ENCODE results near the gene APOBEC3B.
"Not testable (repeated sequence)": the region's sequence is repeated elsewhere in the genome, so short reads cannot be mapped to it uniquely, and the experiment has no call there.

Gene APOBEC3B

DNA sequence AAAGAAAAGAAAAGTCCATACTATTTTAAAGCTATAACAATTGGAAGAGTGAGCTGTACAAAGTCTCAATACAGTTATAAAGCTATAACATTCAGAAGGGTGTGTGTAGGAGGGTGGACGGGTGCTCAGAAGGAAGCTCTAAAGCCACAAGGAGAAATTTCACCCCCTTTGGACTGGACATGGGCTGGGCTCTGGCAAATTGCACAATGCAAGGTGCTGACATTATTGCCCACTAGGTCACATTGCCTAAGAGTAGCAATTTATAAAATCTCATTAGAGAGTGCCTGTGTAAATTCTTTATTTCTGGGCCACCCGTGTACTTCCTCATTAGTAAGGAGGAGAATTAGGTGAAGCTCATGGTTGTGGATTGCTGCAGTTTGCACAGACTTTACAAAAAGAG is 30.4 kb upstream of the APOBEC3B start:
- no peak for DNase-seq (ENCODE audit: low read depth)

DNA sequence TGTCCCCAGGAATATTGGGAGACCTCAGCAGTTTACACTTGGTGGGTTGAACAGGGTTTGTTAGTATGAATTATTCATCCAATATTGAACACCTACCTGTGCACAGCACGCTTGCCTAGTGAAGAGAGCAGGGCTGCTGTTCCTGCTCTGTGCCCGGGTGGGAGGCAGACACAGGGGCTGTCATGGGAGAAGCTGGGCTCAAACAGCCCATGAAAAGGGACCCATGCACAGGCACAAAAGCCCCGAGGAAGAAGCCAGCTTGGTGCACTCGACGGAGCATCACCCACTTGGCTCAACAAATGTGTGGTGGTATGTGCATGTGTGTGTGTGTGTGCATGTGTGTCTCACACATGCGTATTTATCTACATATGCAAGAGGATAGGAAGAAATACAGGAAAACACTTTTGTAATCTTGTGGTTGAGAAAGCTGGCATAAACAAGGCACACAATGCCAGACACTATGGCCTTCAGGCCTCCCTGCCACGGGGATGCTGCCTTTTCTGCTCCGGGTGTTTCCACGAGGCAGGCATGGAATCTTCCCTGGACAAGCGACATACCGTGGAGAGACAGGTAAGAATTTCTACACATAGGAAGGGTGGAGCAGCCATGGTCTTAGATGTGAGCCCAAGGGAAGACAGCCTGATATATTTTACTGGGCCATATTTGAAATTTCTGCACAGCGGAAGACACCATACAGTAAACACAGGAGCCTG is 29.7 kb upstream of the APOBEC3B start:
- DNase-seq (ENCODE audit: low read depth) = no peak

DNA sequence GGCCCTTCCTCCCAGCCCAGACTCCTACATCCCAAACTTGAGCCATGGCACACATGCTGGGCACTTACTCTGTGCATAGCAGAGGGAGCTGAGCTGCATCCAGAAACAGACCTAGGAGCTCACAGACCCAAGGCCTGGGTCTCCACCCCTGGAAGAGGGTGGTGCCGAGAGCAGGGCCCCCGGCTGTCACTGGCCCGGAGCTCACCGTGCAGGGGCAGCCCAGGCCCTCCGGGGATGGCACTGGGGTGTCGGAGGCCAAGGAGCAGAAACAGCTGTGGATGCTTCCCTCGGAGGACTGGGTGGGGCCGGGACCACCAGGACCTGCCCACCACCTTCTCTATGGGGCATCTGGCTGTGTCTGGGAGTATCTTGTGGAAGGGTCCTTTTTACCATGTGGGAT is 29.1 kb upstream of the APOBEC3B start:
- DNase-seq (ENCODE audit: low read depth) = no peak

DNA sequence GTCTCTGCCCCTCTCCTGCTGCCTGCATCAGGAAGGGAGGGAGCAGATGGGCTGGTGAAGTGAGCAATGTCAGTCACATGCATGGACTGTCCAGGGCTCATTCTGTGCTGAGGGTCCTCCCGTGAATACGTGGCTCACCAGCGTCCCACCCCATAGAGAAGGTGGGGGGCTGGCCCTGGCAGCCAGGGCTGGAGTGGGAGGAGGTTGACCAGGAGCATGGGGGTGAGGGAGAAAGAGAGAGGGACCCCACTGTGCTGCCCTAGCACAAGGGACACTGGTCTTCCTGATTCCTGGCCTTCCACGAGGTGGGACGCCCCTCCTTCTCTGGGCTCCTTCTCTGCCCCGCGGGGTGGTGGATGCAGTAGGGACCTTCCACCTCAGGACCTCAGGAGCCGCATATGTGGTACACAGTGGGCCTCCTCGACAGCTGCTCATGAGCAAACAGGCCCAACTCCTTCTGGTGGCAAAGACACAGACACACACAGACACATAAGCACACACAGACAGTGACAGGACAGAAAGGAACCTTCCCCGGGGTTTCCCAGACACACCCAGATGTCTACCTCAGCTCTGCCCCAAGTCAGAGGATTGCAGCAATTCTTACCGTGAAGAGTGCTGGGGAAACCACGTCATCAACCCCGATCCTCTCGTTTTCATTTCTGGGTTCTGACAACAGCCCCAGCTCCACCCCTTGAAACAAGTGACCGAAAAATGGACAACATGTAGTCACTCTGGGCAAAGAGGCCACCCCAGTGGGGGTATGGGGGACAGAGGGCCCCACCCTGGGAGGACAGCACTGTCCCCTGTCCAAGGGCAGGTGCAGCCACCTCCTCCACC is 28.4 kb upstream of the APOBEC3B start:
- DNase-seq (ENCODE audit: low read depth) = peak; percentile 40

DNA sequence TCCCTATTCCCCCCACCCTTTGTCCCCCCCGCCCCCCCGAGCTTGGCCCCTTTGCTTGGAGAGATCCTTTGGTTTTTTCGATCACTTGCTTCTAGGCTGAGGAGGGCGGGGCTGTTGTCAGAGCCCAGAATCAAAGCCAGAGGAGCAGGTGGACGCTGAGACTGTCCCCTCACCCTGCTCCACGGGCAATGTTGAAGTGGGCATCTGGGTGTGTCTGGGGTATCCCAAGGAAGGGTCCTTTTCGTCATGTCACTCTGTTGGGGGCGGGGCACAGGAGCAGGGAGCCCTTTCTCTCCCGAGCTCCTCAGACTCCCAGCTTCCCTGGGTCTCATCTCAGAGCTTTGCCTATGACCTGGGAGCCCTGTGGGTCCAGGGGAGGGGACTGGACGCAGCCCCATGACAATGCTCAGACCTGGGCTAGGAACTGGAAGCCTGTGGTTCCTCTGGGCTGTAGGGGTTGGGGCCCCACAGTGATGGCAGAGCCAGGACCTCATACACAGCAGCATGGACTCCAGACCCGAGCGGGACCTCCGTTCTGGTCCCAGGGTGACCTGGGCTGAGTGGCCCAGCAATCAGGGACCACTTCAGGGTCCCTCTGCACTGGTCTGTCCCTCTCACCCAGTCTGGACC is 27.6 kb upstream of the APOBEC3B start:
- no peak for DNase-seq (ENCODE audit: low read depth)

DNA sequence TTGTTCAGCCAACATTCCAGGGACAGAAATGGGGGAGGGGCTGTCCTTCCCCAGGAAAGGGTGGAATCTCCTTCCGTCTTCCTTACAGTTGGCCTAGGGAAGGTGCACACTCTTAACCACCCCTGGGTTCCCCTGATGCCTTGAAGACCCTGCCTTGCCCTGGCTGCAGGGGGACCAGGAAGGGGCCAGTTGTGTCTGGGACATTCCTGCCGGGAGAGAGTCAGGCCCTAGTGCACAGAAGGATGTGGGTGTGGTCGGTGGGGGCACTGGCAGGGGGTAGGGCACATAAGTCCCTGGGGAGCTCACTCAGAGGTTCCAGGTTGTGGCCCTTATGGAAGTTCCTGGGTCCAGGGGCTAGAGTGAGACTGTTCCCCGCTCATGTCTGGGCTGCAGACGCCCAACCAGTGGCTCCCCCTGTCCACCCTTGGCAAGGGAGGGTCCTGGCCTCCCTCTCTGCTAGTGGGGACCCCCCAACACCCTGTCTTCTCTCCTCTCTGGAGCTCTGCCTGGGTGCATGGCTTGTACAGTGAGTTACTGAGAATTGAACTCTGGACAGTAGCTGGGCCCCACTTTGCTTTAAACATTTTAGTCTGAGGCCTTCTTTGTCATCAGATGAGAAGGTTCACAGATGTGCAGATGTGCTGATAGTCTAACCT is 26.8 kb upstream of the APOBEC3B start:
- DNase-seq (ENCODE audit: low read depth) = no peak

DNA sequence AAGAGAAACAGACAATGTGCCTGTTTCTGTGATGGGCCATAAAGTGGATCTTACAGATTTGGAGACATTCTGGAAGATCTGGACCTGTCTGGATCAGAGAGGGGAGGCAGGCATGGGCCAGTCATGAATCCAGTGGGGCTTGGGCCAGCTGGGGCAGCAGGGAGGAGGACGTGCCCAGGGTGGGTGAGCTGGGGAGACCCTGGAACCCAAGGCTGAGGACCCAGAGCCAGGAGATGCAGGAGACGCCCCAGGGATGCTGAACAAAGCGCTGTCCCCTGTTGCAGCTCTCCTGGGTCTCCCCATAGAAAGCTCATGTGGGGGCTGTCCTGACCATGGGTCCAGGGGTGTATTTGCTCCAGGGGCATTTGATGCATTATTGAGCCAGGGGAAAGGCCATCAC is 26.2 kb upstream of the APOBEC3B start:
- DNase-seq (ENCODE audit: low read depth) = no peak

DNA sequence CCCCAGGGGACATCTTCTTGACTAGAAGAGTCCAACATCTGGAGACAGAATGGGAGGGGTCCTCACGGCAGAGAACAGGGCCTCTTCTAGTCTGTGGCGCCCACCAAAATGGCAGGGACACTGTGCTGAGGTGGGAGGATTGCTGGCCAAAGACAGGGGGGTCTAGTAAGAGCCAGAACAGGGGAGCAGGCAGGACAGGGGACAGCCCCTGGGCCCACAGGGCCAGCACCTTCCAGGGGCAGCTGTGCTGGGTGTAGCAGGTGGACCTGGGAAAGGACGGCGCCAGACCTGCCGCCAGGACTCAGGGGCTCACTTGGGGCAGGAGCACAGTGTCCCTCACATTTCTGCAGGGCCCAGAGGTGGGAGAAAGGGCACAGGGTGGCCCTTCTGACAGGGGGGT is 25.6 kb upstream of the APOBEC3B start:
- no peak for DNase-seq (ENCODE audit: low read depth)

DNA sequence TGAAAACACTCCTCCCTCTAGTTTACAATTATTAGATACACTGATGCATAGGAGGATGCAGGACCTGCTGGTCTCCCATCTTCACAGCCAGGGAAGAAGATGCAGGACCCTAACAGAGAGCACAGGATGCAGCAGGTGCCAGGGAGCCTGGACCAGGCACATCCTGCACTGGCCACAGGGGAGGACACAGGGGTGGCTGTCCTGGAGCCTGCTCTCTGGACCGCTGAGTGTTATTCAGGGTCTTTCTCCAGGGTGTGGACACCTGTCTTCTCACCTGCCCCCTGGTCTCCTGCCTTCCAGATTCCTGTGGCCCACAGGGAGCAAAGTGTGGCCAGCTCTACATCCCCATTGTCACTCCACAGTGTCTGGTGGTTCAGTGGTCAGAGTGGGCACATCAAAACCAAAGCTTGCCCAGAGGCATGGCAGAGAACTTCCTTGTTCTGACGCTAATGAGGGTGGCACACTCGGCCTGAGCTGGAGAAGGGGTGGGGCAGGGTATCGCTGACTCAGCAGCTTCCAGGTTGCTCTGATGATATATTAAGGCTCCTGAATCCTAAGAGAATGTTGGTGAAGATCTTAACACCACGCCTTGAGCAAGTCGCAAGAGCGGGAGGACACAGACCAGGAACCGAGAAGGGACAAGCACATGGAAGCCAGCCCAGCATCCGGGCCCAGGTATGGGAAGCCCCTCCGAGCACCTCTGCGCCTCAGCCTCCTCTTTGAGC is 24.9 kb upstream of the APOBEC3B start, which contains the start of gene APOBEC3A:
Gene APOBEC3A (plus strand): TSS at position 564 of the 725 bp plus-strand sequence. CDS start 83 bp downstream, at position 647.
- DNase-seq (ENCODE audit: low read depth) = no peak

DNA sequence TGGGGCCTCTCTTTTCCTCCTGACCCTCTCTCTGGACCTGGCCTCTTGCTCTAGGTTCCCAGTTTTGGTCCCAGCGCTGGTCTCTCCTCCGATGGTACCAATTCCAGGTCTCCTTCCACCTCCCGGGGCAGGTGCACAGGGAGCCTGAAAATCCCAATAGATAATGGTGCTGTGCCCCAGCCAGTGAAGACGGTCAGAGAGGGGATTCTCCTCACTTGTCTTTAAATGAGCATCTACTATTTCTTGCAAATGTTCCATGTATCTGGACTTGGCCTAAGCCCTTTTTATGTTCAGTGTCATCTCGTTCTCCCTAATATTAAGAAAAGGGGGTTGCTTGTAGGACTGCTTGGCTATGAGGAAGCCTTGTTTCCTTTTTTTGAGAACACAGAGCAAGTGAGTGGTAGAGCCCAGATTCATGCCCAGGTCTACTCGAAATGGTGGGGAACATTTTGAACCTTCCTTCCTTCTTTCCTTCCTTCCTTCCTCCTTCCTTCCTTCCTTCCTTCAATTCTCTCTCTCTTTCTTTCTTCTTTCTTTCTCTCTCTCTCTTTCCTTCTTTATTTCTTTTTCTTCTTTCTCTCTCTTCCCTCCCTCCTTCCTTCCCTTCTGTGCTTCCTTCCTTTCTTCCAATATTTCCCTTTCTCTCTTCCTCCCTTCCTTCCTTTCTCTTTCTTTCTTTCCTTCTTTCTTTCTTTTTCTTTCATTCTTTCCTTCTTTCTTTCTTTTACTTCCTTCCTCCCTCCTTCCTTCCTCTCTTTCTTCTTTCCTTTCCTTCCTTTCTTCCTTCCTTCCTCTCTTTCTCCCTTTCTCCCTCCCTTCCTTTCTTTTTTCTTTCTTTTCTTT is 24.1 kb upstream of the APOBEC3B start:
- no peak for DNase-seq (ENCODE audit: low read depth)

DNA sequence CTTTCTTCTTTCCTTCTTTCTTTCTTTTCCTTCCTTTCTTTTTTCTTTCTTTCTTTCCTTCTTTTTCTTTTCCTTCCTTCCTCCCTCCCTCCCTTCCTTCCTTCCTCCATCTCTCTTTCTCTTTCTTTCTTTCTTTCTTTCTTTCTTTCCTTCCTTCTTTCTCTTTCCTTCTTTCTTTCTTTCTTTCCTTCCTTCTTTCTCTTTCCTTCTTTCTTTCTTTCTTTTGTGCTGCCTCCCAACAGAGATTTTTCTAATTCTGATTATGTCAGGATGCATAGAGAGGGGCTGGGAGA is 23.6 kb upstream of the APOBEC3B start:
- not testable (repeated sequence) for DNase-seq (ENCODE audit: low read depth)

DNA sequence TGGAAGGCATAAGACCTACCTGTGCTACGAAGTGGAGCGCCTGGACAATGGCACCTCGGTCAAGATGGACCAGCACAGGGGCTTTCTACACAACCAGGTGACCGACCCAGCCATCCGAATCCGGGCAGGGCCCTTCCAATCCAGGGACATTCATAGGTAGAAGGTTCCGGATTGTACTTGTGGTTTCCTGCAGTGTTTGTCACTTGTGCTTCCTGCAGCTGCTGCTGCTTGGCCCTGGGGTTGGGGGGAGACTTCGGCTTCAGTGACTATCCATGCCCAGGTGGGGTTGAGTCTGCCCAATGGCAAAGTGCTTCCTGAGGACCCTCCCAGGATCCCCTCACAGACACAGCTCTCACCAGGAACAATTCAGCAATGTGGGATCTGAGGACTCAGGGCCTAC is 22.6 kb upstream of the APOBEC3B start:
- DNase-seq (ENCODE audit: low read depth) = no peak

DNA sequence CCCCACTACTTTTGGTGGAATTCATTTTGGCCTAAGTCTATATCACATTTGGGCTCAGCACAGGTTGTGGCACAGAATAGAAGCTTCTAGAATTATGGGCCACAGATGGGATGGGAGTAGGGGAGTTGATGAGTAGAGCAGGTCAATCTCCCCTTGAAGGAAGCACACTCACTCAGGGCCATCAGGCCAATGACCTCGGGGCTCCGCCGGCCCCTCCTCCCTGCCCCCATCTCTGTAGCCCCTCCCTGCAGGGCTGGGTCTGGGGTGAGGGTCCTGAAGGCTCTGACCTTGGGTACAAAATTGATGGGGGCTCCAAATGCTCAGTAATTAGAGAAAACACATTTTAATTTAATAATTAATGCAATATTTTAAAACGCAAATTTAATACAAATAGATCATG is 21.5 kb upstream of the APOBEC3B start:
- DNase-seq (ENCODE audit: low read depth) = not testable (repeated sequence)

DNA sequence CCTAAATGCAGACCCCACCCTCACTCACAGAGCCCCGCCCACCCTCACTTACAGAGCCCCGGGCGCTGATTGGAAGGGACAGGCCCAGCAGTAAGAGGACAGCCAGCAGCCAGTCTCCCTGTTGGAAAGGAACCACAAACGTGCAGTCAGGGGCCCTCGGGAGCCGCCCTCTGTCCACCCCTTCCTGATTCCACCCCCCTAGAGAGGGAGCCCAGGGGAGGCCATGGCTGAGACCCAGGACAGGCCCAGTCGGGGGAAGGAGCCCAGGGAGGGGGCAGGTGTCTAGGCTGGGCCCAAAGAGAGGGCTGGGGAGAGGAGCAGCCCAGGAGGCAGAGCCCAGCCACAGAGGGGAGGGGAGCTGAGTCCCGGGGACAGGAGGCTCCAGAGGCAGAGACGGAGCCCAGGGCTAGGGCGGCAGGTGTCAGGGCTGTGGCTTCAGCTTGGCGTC is 18.8 kb upstream of the APOBEC3B start:
- DNase-seq (ENCODE audit: low read depth) = not testable (repeated sequence)

DNA sequence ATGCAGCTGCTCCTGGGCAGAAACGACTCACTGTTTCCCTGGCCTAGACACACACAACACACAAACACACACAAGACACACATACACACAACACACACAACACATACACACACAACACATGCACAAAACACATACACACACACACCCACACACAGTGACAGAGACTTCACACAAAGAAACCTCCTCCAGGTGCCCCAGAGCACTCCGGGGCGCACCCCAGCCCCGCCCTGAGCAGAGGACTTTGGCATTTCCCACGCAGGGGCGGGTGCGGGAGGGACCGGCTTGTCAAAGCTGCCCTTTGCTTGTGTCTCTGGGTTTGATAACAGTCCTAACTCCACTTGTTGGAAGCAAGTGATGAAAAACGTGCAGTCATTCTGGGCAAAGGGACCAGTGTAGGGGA is 18.3 kb upstream of the APOBEC3B start:
- DNase-seq (ENCODE audit: low read depth) = no peak

DNA sequence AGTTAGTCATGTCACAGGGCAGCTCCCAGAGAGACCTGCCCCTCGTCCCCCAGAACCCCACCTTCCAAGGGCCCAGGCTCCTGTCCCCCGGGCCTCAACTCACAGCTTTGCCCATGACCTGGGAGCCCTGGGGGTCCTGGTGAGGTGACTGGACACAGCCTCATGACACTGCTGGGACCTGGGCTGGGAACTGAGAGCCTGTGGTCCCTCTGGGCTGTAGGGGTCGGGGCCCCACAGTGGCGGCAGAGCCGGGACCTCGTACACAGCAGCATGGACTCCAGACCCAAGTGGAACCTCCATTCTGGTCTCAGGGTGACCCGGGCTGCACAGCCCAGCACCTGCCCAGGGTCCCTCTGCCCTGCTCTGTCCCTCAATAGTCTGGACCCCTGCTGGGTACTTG is 17.8 kb upstream of the APOBEC3B start:
- no peak for DNase-seq (ENCODE audit: low read depth)

DNA sequence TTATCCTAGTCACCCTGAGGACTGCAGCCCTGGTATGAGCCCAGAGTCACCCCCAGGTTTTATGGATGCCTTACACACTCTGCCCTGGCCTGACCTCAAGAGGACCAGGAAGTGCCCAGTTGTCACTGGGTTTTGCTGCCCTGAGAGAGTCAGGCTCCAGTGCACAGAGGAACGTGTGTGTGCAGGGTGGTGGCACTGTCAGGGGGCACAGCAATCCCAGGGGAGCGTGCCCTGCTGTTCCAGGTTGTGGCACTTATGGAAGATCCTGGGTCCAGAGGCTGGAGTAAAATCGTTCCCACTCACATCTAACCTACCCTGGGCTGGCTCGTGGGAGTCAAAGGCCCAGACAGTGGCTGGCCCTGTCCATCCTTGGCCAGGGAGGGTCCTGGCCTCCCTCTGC is 17.2 kb upstream of the APOBEC3B start:
- no peak for DNase-seq (ENCODE audit: low read depth)

DNA sequence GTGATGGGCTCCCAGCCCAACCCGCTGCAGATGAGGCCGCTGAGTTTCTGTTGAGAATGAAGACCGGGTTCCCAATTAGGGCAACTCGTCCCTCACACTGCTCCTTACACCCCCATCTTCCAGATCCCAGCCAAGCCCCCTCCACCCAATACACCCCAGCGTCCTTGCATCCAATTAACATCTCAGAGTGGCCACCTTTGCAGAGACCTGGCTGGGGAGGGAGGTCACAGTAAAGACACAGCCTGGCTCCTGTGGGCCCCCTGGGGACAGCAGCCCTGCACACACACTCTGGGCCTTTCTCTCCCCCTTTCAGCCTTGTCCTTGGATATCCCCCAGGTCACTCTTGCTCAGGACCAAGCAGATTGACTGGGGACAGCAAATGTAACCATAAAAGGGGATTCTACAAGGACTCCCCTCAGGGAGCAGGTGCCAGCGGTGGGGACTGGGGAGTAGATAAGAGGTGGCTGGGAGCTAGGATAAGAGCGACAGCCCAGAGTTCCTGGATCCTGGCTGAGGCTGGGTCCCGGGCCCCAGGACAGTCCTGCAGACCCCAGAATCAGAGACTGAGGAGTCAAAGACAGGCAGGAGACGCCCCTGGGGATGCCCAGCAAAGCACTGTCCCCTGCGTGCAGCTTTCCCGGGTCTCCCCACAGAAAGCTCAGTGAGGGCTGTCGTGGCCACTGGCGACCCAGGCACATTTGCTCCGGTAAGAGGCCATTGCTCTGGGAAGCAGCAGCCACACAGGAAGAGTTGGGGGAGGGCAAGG is 16.4 kb upstream of the APOBEC3B start:
- DNase-seq (ENCODE audit: low read depth) = no peak

DNA sequence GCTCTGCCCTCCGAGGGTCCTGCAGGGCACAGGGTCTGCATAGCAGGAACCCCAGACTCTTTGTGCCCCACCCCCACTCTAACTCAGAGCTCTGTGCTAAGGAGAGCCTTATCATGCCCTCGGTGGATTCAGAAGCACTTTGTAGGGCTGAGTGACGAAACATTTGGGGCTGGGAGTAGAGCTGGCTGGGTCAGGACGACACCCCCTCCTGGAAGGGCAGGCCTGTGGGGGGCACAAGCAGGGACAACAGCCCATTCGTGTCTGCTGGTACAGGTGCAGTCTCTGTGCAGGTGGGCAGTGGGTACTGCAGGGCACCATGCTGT is 15.8 kb upstream of the APOBEC3B start:
- DNase-seq (ENCODE audit: low read depth) = no peak

DNA sequence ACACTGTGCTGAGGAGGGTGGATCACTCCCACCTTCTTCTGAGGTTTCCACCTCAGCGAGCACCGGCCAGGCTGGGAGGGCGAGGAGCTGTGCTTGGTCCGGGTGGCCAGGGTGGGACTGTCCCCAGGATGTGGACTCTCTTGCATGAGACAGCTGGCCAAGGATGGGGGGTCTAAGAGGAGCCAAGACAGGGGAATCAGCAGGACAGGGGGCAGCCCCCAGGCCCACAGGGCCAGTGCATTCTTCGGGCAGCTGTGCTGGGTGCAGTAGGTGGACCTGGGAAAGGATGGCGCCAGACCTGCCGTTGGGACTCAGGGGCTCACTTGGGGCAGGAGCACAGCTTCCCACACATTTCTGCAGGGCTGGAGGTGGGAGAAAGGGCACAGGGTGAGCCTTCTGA is 15.2 kb upstream of the APOBEC3B start:
- DNase-seq (ENCODE audit: low read depth) = no peak
